ENCODE data around the gene MSH4. TPM values are rescaled to one million over a fixed set of nuclear protein-coding genes. Genes with fewer than 3 reads are reported as not detected.

Gene MSH4
- polyA plus RNA-seq, 1 donor (not counting 4 experiments of a cell fraction or from before 2014, with no cell fraction given): 0.13 TPM

DNA sequence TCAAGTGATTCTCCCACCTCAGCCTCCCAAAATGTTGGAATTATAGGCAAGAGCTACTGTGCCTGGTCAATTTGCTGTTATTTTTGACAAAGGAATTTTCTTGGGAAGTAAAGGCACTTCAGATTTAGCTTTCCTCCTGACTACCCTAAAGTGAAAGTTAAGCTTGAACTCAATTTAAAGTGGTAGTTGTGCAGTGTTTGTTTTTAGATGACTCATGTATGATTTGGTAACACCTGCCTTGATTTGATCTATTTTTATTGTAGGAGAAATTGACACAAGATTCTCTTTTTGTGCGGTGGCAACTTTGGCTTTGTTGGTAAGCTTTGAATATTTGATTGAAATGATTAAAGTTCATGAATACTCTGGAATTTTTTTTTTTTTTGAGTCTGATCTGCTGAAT is 5.7 kb upstream of the MSH4 start:
- H3K27me3 ChIP-seq (ENCODE audit: control insufficient read depth, extremely low read depth, insufficient read depth, low read length): no peaks in the 10 kb centered on the region
- H3K4me2 ChIP-seq (ENCODE audit: control insufficient read depth, extremely low read depth, insufficient read depth, low read depth, low read length): peak overlapping the region; percentile 92
- no peaks in the 10 kb centered on the region for H3K9me1 ChIP-seq (ENCODE audit: control insufficient read depth, extremely low read depth, insufficient read depth, low read length)
- FAIRE-seq: no peak
- H3K9me3 ChIP-seq (ENCODE audit: control insufficient read depth, low read depth, low read length): no peaks in the 10 kb centered on the region
- H3K4me1 ChIP-seq (ENCODE audit: control insufficient read depth, extremely low read depth, insufficient read depth, low read length): peaks cover 20% of the 10 kb centered on the region
- dilution Hi-C loops (cut with MboI; ENCODE audit: extremely low pct_ligation_motif_present, low sequenced_read_pairs): no loop called here
- H3K9ac ChIP-seq (ENCODE audit: control insufficient read depth, extremely low read depth, insufficient read depth, low read length): peak overlapping the region; percentile 31
- DNase-seq (ENCODE audit: low read depth, low spot score): no peak
- H3K27ac ChIP-seq (ENCODE audit: control insufficient read depth, insufficient read depth, low read length): peak overlapping the region; percentile 24
- peak overlapping the region in 1 of 3 experiments; percentile 80 for H3K4me3 ChIP-seq (ENCODE audit: control insufficient read depth in 2 of 3, extremely low read depth in 1 of 3, insufficient read depth in 2 of 3, low read depth in 1 of 3, low read length in 3 of 3)
- H3K36me3 ChIP-seq (ENCODE audit: control insufficient read depth in 2 of 2, extremely low read depth in 1 of 2, insufficient read depth in 2 of 2, low read length in 2 of 2): peaks cover 15 to 40% of the 10 kb centered on the region in 2 experiments
- peaks cover 40% of the 10 kb centered on the region for H4K20me1 ChIP-seq (ENCODE audit: control insufficient read depth, extremely low read depth, insufficient read depth, low read length)
- H2AFZ ChIP-seq (ENCODE audit: control insufficient read depth, low read length): no peak overlapping the region
- peaks cover 65% of the 10 kb centered on the region for H3K79me2 ChIP-seq (ENCODE audit: control insufficient read depth, insufficient read depth, low read length)
- TF ChIP-seq, protein P1, sequence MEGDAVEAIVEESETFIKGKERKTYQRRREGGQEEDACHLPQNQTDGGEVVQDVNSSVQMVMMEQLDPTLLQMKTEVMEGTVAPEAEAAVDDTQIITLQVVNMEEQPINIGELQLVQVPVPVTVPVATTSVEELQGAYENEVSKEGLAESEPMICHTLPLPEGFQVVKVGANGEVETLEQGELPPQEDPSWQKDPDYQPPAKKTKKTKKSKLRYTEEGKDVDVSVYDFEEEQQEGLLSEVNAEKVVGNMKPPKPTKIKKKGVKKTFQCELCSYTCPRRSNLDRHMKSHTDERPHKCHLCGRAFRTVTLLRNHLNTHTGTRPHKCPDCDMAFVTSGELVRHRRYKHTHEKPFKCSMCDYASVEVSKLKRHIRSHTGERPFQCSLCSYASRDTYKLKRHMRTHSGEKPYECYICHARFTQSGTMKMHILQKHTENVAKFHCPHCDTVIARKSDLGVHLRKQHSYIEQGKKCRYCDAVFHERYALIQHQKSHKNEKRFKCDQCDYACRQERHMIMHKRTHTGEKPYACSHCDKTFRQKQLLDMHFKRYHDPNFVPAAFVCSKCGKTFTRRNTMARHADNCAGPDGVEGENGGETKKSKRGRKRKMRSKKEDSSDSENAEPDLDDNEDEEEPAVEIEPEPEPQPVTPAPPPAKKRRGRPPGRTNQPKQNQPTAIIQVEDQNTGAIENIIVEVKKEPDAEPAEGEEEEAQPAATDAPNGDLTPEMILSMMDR (optimal IDR thresholded peaks at IDR 0.05 in 1 of 3, IDR thresholded peaks at IDR 0.05 in 1 of 3, conservative IDR thresholded peaks at IDR 0.05 in 1 of 3; ENCODE audit: extremely low read depth in 1 of 3, insufficient read depth in 2 of 3, low read length in 3 of 3): no peak

DNA sequence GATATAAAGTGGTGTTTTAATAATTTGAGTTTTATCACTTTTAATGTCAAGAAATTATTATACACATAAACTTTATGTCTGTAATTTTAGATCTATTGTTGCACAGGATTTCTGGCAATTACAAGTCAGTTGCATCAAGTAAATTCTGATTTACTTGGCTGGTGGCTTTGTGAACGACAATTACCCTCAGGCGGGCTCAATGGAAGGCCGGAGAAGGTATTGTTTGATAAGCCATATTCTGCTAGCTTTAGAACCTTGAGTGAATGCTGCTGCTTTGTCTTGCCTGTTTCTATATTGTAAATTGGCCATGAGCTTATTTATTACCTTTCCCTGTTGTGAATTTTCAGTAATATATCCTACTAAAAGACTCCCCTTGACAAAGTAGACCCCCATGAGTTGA is 4.6 kb upstream of the MSH4 start:
- Histone ChIP-seq H3K4me2 (ENCODE audit: control insufficient read depth, extremely low read depth, insufficient read depth, low read depth, low read length) (no peak overlapping the region), H3K27me3 (ENCODE audit: control insufficient read depth, extremely low read depth, insufficient read depth, low read length) (no peaks in the 10 kb centered on the region), H2AFZ (ENCODE audit: control insufficient read depth, low read length) (no peak overlapping the region), H3K4me3 (ENCODE audit: control insufficient read depth in 2 of 3, extremely low read depth in 1 of 3, insufficient read depth in 2 of 3, low read depth in 1 of 3, low read length in 3 of 3) (no peak overlapping the region), H3K36me3 (ENCODE audit: control insufficient read depth in 2 of 2, extremely low read depth in 1 of 2, insufficient read depth in 2 of 2, low read length in 2 of 2) (peaks cover 15 to 42% of the 10 kb centered on the region in 2 experiments), H3K4me1 (ENCODE audit: control insufficient read depth, extremely low read depth, insufficient read depth, low read length) (peaks cover 20% of the 10 kb centered on the region), H3K9ac (ENCODE audit: control insufficient read depth, extremely low read depth, insufficient read depth, low read length) (no peak overlapping the region), H3K9me3 (ENCODE audit: control insufficient read depth, low read depth, low read length) (no peaks in the 10 kb centered on the region), H3K9me1 (ENCODE audit: control insufficient read depth, extremely low read depth, insufficient read depth, low read length) (no peaks in the 10 kb centered on the region), H3K27ac (ENCODE audit: control insufficient read depth, insufficient read depth, low read length) (no peak overlapping the region), H4K20me1 (ENCODE audit: control insufficient read depth, extremely low read depth, insufficient read depth, low read length) (peaks cover 40% of the 10 kb centered on the region), H3K79me2 (ENCODE audit: control insufficient read depth, insufficient read depth, low read length) (peaks cover 55% of the 10 kb centered on the region)
- FAIRE-seq: no peak
- no peak for DNase-seq (ENCODE audit: low read depth, low spot score)
- dilution Hi-C loops (cut with MboI; ENCODE audit: extremely low pct_ligation_motif_present, low sequenced_read_pairs): no loop called here
- TF ChIP-seq, protein P1 (optimal IDR thresholded peaks at IDR 0.05 in 1 of 3, IDR thresholded peaks at IDR 0.05 in 1 of 3, conservative IDR thresholded peaks at IDR 0.05 in 1 of 3; ENCODE audit: extremely low read depth in 1 of 3, insufficient read depth in 2 of 3, low read length in 3 of 3): no peak
- TF ChIP-seq EZH2 (IDR thresholded peaks at IDR 0.05; ENCODE audit: low read length): no peak
